Panc1 (cell line): ENCODE measurements around the gene FSTL5. TPM values are rescaled to one million over a fixed set of nuclear protein-coding genes. Genes with fewer than 3 reads are reported as not detected.

Experiments
- ATAC-seq: fragments of 200-7000 bp; cut with Tn5 transposase; 2 replicates; pipeline ENCODE4 v1.9.1; 2020; ENCODE audit warnings: mild to moderate bottlenecking, moderate library complexity
- BruUV-seq: library from RNA; stranded (reverse); fragments of 400-500 nt; replicated peaks from 2 replicates; lab custom pipeline; 2021; lab: Mats Ljungman, UMichigan
- CTCF ChIA-PET: fragments of 300-600 bp; sonication (Branson Sonifier 250); formaldehyde crosslinking; loops from one replicate; lab custom pipeline; 2022; ENCODE audit warnings: antibody characterized with exemption; lab: Charles Lee
- POLR2A ChIA-PET: fragments of 300-600 bp; sonication (Branson Sonifier 250); formaldehyde crosslinking; loops from one replicate; lab custom pipeline; 2022; ENCODE audit warnings: antibody characterized with exemption; lab: Charles Lee
- DNase-seq: peaks from one replicate; pipeline ENCODE4 v3.0.0-alpha.2; 2010; ENCODE audit warnings: low read depth, low spot score
- H3K27ac ChIP-seq: 2 replicates; pipeline ENCODE4 v1.5.1; 2011; ENCODE audit warnings: mild to moderate bottlenecking, low read length, inconsistent platforms
- H3K27me3 ChIP-seq: fragments of 200-500 bp; sonication (Bioruptor generic); 2 replicates; pipeline ENCODE4 v1.6.0; 2014; ENCODE audit warnings: low read length, inconsistent platforms; ENCODE audit not compliant: control insufficient read depth, insufficient read depth
- H3K36me3 ChIP-seq: fragments of 200-500 bp; sonication (Bioruptor generic); 2 replicates; pipeline ENCODE4 v1.5.1; 2014; ENCODE audit warnings: inconsistent platforms, mild to moderate bottlenecking, low read length, moderate library complexity; ENCODE audit not compliant: control insufficient read depth, insufficient read depth
- H3K4me1 ChIP-seq: 2 replicates; pipeline ENCODE4 v1.5.1; 2011; ENCODE audit warnings: inconsistent platforms, mild to moderate bottlenecking, low read length, moderate library complexity; ENCODE audit not compliant: control insufficient read depth, insufficient read depth
- H3K4me3 ChIP-seq, 2 experiments: 2 replicates each; pipeline ENCODE4 v1.5.1; 2011 to 2012; ENCODE audit warnings: low read depth in 2 of 2, low read length in 2 of 2, mild to moderate bottlenecking in 2 of 2, inconsistent platforms in 1 of 2, moderate library complexity in 1 of 2
- H3K9me3 ChIP-seq: fragments of 200-500 bp; sonication (Bioruptor generic); 2 replicates; pipeline ENCODE4 v1.5.1; 2014; ENCODE audit warnings: low read depth, mild to moderate bottlenecking, inconsistent platforms, low read length, moderate library complexity; ENCODE audit not compliant: control insufficient read depth, insufficient read depth
- POLR2AphosphoS5 ChIP-seq: IDR thresholded peaks from 2 replicates; pipeline ENCODE4 v1.6.1; 2012; ENCODE audit warnings: mild to moderate bottlenecking, low read depth, low read length, moderate library complexity
- SIN3A ChIP-seq: IDR thresholded peaks from 2 replicates; pipeline ENCODE4 v1.6.1; 2012; ENCODE audit warnings: low read depth, mild to moderate bottlenecking, low read length, moderate library complexity, borderline replicate concordance; ENCODE audit not compliant: insufficient read depth
- TCF7L2 ChIP-seq: IDR thresholded peaks from 2 replicates; pipeline ENCODE4 v1.6.1; 2011; ENCODE audit warnings: mild to moderate bottlenecking, low read depth, low read length, inconsistent platforms
- in situ Hi-C: cut with HindIII; loops from 2 replicates; pipeline ENCODE4 v1.10.0; 2016; ENCODE audit warnings: low sequenced_read_pairs, low pct_unique_long_range_greater_than_20kb
- intact Hi-C: fragments of 100-400 bp; cut with micrococcal nuclease; formaldehyde crosslinking; loops from one replicate; pipeline ENCODE4 v1.10.0; 2022; ENCODE audit not compliant: unreplicated experiment
- total RNA-seq: library from RNA; stranded (reverse); gene quantifications from one replicate; pipeline ENCODE4 v1.2.1, GENCODE V29; 2021; ENCODE audit not compliant: unreplicated experiment
- TF ChIP-seq, protein P1 (sequence below): fragments of 450-650 bp; IDR thresholded peaks from 2 replicates; pipeline ENCODE4 v1.5.1; 2017; ENCODE audit warnings: mild to moderate bottlenecking
- TF ChIP-seq, protein P2 (sequence below), 2 experiments: IDR thresholded peaks; 2 replicates each; pipeline ENCODE4 v1.6.1; 2011 to 2012; ENCODE audit warnings: low read depth in 2 of 2, control low read depth in 1 of 2, low read length in 1 of 2, mild to moderate bottlenecking in 1 of 2, moderate library complexity in 1 of 2; ENCODE audit not compliant: insufficient read depth in 1 of 2

Gene FSTL5
- total RNA-seq, 1 experiment from 2014 or later: 0.67 TPM

DNA sequence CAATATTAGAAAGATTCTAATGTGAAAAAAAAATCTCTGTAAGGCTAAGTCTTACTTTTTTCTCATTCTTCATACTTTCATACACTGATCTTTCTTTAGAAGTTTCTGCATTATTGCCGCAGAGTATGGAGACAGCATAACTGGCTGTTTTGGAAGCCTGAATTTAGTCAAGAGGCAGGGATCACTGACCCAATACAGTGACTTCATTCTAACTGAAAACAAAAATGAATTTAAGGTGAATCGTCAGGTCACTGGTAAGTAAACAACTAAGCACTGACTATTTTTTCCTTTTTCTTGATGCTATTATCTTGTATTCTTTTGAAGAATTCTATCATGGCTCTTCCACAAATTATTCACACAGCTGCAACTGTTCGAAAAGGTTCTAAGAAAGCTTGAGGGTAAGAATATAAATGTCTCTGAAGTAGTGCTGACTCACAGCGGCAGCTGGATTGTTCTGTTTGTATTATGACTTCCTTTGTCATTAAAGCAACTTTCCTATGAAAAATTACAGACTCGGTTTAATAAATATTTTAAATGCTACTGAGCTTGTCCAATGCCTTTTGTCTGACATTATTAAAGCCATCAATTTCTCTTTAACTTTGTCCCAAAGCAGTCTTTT lies 609.3 kb downstream of the FSTL5 start:
- TF ChIP-seq, protein P1, sequence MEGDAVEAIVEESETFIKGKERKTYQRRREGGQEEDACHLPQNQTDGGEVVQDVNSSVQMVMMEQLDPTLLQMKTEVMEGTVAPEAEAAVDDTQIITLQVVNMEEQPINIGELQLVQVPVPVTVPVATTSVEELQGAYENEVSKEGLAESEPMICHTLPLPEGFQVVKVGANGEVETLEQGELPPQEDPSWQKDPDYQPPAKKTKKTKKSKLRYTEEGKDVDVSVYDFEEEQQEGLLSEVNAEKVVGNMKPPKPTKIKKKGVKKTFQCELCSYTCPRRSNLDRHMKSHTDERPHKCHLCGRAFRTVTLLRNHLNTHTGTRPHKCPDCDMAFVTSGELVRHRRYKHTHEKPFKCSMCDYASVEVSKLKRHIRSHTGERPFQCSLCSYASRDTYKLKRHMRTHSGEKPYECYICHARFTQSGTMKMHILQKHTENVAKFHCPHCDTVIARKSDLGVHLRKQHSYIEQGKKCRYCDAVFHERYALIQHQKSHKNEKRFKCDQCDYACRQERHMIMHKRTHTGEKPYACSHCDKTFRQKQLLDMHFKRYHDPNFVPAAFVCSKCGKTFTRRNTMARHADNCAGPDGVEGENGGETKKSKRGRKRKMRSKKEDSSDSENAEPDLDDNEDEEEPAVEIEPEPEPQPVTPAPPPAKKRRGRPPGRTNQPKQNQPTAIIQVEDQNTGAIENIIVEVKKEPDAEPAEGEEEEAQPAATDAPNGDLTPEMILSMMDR: no peak
- no peak for TF ChIP-seq TCF7L2
- TF ChIP-seq POLR2AphosphoS5: no peak
- TF ChIP-seq SIN3A: no peak
- TF ChIP-seq, protein P2, sequence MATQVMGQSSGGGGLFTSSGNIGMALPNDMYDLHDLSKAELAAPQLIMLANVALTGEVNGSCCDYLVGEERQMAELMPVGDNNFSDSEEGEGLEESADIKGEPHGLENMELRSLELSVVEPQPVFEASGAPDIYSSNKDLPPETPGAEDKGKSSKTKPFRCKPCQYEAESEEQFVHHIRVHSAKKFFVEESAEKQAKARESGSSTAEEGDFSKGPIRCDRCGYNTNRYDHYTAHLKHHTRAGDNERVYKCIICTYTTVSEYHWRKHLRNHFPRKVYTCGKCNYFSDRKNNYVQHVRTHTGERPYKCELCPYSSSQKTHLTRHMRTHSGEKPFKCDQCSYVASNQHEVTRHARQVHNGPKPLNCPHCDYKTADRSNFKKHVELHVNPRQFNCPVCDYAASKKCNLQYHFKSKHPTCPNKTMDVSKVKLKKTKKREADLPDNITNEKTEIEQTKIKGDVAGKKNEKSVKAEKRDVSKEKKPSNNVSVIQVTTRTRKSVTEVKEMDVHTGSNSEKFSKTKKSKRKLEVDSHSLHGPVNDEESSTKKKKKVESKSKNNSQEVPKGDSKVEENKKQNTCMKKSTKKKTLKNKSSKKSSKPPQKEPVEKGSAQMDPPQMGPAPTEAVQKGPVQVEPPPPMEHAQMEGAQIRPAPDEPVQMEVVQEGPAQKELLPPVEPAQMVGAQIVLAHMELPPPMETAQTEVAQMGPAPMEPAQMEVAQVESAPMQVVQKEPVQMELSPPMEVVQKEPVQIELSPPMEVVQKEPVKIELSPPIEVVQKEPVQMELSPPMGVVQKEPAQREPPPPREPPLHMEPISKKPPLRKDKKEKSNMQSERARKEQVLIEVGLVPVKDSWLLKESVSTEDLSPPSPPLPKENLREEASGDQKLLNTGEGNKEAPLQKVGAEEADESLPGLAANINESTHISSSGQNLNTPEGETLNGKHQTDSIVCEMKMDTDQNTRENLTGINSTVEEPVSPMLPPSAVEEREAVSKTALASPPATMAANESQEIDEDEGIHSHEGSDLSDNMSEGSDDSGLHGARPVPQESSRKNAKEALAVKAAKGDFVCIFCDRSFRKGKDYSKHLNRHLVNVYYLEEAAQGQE (IDR thresholded peaks at IDR 0.05; ENCODE audit: insufficient read depth in 1 of 2, low read depth in 2 of 2, low read length in 1 of 2): no peak
- no peak overlapping the region for H3K4me3 ChIP-seq
- peaks cover 4% of the 10 kb centered on the region; the same call in 1 of the 2 replicates for H3K4me1 ChIP-seq
- no peaks in the 10 kb centered on the region for H3K36me3 ChIP-seq
- no TSS peak for BruUV-seq
- POLR2A ChIA-PET: no interaction called here
- DNase-seq (peak; percentile 35), ATAC-seq (peak; percentile 60; the same call in 1 of the 2 replicates)
- no peak overlapping the region for H3K27ac ChIP-seq
- intact Hi-C loops: no loop called here
- no peaks in the 10 kb centered on the region for H3K27me3 ChIP-seq
- no peaks in the 10 kb centered on the region for H3K9me3 ChIP-seq
- CTCF ChIA-PET: no interaction called here
- in situ Hi-C loops: no loop called here

DNA sequence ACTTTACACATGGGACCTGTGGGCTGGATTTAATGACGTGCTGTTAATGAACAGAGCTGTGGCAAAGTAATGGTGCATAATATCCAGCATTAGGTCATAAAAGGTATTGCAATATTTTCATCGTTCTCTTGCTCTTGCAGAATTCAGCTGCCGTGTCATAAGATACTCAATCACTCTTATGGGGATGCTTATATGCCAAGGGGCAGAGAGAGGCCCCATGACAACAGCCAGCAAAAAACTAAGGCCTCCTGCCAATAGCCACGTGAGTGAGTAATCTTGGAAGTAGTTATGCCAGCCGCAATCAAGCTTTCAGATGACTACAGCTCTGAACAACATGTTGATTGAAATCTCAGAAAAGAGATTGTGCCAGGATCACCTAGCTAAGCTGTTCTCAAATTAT lies 616.9 kb downstream of the FSTL5 start:
- no TSS peak for BruUV-seq
- Histone ChIP-seq H3K36me3 (no peaks in the 10 kb centered on the region), H3K27me3 (no peaks in the 10 kb centered on the region), H3K27ac (no peak overlapping the region), H3K4me3 (no peak overlapping the region), H3K4me1 (no peaks in the 10 kb centered on the region), H3K9me3 (no peaks in the 10 kb centered on the region)
- POLR2A ChIA-PET: no interaction called here
- intact Hi-C loops: no loop called here
- ATAC-seq (no peak), DNase-seq (no peak)
- CTCF ChIA-PET: no interaction called here
- TF ChIP-seq POLR2AphosphoS5 (no peak), TCF7L2 (no peak), SIN3A (no peak)
- TF ChIP-seq, protein P1: no peak
- TF ChIP-seq, protein P2 (IDR thresholded peaks at IDR 0.05; ENCODE audit: insufficient read depth in 1 of 2, low read depth in 2 of 2, low read length in 1 of 2): no peak
- in situ Hi-C loops: no loop called here
